COLO668 (cell line): Measurements from ENCODE around the gene GCG.

Experiments used
- DNase-seq: peaks from one replicate; lab custom pipeline; 2025; ENCODE audit not compliant: unreplicated experiment; lab: John Stamatoyannopoulos, UW

GCG gene

DNA sequence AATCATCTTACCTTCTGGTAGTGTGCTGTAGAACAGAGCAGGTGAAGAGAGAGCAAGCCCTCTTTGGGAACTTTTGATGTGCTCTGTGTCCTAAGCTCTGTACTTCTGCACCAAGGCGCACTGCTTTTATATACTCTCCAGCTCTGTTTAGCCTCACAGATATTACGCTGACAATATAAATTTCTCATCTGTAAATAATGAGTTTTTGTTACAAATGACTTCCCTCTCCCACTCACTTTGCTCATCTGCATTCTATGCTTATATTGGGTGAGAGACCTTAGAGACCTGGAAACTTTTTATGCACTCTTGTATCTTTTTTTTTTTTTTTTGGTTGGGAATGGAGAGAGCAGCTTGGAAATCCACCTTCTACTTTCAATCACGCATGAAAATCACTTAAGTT lies at the start of gene GCG:
Gene GCG, minus strand, starts transcription at position 101 of the 400 bp plus-strand sequence. CDS start 3,069 bp downstream, outside the sequence.
- DNase-seq: no peak

- DNase-seq: no peak
Measured at GRCh38 chr2:162200636-162201035, 48.6 kb upstream of the GCG start.

GRCh38 chr2:162199913-162200312 lies 47.9 kb upstream of the GCG start:
- no peak for DNase-seq

GRCh38 chr2:162198239-162198638 lies 46.2 kb upstream of the GCG start:
- no peak for DNase-seq

- no peak for DNase-seq
Measured at GRCh38 chr2:162197069-162197825, 45.2 kb upstream of the GCG start.

DNA sequence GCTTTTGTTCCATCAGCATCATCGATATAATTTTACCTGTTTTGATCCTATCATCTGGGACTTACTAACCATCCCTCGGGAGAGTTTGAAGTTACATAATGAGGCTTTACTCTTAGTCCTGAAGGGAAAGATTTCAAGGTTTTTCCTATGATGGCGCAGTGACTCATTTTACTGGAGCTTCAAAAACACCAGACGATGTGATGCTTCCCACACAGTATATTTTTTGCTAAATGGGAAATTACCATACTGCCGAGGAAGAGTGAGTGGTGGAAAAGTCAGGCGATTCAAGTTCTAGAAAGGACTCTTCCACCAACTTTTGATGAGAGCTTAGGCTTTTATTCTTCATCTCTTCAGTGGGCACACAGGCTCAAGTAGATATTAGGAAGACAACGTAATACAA lies 44.6 kb upstream of the GCG start:
- DNase-seq: no peak

DNA sequence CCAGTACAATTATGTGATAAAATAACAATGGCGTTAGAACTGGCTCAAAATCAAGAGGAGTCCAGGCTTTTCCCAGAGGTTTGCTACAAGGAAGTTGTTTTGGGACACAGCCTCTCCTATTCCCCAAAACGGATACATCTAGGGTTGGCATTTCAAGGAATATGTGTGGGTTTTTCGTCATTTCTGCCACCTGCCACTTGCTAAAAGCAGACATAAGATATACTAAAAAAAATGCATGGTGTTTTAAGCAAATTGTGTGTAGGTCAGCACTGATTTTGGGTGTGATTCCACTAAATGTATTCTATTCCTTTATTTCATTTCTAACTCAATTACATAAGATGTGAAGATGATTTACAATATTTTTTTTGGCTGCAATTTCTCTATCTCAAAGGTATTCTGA lies 36.4 kb upstream of the GCG start:
- DNase-seq: no peak

DNA sequence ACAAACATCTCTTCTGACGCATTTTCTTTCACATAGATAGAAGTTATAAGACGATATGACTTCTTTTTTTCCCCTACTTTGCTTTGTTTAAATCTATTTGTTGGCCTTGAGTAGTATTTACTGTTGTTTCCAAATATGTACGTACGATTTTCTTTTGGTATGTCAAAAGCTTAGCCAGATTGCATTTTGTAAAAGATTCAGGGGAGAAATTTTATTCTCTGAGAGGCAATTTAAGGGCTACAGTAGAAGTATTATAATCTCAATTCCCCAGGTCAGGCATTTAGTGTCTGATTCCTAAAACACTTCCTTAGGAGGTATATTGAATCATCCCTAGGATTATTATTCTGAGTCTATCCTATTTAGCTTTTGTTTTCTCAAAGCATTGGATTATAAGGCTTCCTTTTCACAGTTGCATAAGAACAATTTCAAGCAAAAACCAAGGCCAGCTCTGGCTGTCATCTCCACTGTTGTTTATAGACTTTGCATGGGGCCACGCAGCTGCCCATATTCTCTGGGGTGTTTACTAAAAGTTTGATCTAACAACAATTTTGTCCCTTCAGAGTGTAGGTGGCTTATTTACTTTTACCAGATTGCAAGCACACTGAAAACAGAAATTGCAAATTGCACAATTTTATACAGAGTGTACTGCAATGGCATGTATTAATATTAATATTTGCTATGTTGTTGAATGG lies 33.6 kb upstream of the GCG start:
- DNase-seq: no peak

DNA sequence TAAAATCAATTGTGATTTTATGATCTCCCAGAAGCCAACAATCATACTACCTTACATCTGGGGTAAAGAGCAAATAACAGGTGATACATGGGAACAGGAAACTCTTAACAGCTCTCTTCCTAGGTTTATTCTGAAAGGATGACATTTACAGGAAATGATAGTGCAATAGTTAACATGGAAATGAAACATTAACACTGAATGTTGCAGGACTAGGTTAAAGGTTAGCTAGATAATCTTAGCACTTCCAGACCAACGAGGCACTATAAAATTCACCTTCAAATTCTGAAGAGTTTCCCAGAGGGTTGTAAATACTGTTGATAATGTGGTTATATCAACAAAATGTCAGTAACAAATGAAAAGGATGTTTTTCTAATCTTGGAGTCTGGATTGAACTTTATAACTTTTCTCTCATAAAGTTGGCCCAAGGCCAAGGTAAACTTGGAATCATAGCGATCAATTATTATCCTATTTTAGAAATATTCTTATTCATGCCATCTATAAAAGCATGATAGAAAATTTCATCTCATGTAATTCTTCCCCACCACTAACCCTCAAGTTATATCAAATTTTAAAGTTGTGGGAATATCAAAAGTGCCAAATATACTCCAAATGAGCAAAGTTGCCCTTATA lies 32.9 kb upstream of the GCG start:
- no peak for DNase-seq

GRCh38 chr2:162184359-162184758 lies 32.3 kb upstream of the GCG start:
- DNase-seq: no peak

- DNase-seq: no peak
Measured at GRCh38 chr2:162182395-162182794, 30.3 kb upstream of the GCG start.

- no peak for DNase-seq
Measured at GRCh38 chr2:162177301-162177700, 25.3 kb upstream of the GCG start.

DNA sequence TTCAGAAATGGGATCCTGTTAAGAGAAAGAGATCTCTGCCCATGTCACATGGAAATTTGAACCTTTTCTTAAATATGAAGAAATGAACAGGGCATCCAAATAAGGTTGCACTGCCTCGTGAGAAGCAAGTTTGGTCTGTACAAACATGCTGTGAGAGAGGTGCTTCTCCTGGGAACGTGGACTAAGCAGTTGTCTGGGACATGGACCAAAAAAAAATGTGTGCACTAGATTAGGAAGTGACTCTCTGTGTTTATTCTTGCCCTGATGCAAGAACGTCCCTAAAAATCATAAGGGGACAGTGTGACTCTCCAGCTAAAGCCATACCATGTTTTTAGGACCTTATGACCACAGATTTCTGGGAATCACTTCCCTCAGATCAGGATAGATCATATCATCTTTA lies 23.7 kb upstream of the GCG start:
- DNase-seq: no peak

GRCh38 chr2:162174746-162175145 lies 22.7 kb upstream of the GCG start:
- DNase-seq: no peak

DNA sequence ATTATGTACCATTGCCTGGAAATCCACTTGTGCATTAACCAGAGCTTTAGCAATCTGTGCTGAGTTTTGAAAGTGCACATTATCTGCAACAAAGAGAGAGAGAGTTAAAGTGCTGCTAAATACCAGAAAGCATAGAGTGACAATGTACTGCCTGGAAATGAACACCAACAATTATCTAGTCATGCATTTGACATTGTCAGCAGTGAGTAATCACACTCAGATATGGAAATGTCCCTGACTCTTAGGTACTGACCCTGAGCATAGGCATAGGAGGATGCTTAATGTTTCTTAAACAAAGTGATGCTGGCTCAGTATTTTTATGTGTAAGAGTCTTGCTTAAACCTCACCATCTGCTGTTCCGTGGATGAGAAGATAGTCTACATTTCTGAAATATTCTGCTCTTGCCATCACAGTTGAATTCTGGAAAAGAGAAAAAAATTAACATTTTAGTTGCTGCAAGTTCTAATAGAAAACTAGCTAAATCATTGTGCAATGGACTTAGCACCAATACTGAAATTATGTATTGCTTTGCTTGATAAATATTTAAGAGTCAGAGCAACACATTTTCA lies 20.8 kb upstream of the GCG start:
- DNase-seq: no peak

GRCh38 chr2:162166745-162167144 lies 14.7 kb upstream of the GCG start:
- no peak for DNase-seq

DNA sequence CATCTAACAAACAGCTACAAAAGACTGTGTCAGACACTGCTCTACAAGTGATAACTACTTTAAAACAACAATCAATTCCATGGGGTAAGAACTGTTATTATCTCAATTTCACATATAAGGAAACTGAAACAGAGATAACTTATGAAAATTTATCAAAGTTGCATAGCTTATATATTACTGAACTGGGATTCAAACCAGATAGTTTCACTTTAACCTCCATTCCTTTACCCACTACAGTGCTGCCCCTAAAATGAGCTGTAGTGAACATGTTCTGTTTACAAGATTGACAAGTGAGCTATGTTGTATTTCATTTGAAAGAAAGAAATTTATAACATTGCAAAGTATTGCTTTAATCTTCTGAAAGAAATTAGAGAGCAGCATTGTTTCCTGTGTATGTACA lies 14.1 kb upstream of the GCG start:
- no peak for DNase-seq

GRCh38 chr2:162164802-162165201 lies 12.8 kb upstream of the GCG start:
- no peak for DNase-seq

- DNase-seq: no peak
Measured at GRCh38 chr2:162159446-162159845, 7.4 kb upstream of the GCG start.

DNA sequence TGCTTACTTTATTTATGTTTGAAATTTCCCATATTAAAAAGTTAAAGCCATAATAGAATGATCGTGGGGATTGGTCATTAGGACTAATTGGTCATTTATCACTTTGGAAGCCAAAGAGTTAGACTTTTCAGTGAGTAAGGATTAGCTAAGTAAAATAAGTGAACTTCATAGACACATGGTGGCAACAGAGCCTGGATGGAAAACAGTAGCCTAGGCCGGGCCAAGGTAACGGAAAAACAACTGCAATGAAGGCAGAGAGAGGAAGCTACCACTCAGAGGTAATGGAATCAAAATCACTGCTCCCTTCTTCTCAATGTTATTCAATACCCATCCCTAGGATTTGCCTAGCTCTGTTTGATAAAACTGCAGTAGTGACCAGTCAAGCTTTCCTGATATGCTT lies 4.1 kb upstream of the GCG start:
- no peak for DNase-seq

- DNase-seq: no peak
Measured at GRCh38 chr2:162155093-162155492, 3.0 kb upstream of the GCG start.
